ENCODE data around the gene CEMIP.

CEMIP gene

DNA sequence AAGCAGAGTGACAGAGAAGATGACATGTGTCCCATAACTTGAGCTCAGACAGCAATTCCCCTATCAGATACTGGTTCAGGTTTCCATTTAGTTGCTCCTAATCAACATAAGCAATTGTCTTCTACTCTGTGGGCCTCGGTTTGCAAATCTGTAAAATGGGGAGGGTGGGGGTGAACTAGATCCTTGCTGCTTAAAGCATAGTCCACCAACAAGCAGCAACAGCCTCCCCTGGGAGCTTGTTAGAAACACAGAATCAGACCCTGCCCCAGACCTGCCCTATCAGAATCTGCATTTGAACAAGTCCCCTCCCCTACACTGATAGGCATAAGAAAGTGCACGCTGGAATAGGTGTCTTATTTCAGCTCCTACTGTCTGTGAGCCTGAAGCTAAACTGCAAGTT, 87.8 kb downstream of the CEMIP start:
- POLR2A ChIA-PET = no interaction called here
- CTCF ChIA-PET = no interaction called here
- TF ChIP-seq, protein P1, sequence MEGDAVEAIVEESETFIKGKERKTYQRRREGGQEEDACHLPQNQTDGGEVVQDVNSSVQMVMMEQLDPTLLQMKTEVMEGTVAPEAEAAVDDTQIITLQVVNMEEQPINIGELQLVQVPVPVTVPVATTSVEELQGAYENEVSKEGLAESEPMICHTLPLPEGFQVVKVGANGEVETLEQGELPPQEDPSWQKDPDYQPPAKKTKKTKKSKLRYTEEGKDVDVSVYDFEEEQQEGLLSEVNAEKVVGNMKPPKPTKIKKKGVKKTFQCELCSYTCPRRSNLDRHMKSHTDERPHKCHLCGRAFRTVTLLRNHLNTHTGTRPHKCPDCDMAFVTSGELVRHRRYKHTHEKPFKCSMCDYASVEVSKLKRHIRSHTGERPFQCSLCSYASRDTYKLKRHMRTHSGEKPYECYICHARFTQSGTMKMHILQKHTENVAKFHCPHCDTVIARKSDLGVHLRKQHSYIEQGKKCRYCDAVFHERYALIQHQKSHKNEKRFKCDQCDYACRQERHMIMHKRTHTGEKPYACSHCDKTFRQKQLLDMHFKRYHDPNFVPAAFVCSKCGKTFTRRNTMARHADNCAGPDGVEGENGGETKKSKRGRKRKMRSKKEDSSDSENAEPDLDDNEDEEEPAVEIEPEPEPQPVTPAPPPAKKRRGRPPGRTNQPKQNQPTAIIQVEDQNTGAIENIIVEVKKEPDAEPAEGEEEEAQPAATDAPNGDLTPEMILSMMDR (IDR thresholded peaks at IDR 0.05; ENCODE audit: control extremely low read depth, extremely low read depth, low read depth, missing control alignments) = no peak
- DNase-seq (ENCODE audit: extremely low spot score) = no peak

GRCh38 chr15:80870366-80870765, 91.2 kb downstream of the CEMIP start:
- TF ChIP-seq, protein P1 (IDR thresholded peaks at IDR 0.05; ENCODE audit: control extremely low read depth, extremely low read depth, low read depth, missing control alignments) = no peak
- POLR2A ChIA-PET = no interaction called here
- no peak for DNase-seq (ENCODE audit: extremely low spot score)
- CTCF ChIA-PET = interaction anchor here (0.8 kb wide), 1 partner anchor 94 kb away, joined by 3 read pairs; no protein-coding TSS in a partner anchor

GRCh38 chr15:80870893-80871292, 91.7 kb downstream of the CEMIP start:
- TF ChIP-seq, protein P1 (IDR thresholded peaks at IDR 0.05; ENCODE audit: control extremely low read depth, extremely low read depth, low read depth, missing control alignments) = no peak
- no peak for DNase-seq (ENCODE audit: extremely low spot score)
- POLR2A ChIA-PET = no interaction called here
- CTCF ChIA-PET = interaction anchor here (0.8 kb wide), 1 partner anchor 94 kb away, joined by 3 read pairs; no protein-coding TSS in a partner anchor

- no peak for DNase-seq (ENCODE audit: extremely low spot score)
- ChIA-PET CTCF (no interaction called here), POLR2A (no interaction called here)
- TF ChIP-seq, protein P1 (IDR thresholded peaks at IDR 0.05; ENCODE audit: control extremely low read depth, extremely low read depth, low read depth, missing control alignments) = no peak
Measured at GRCh38 chr15:80871858-80872257, 92.7 kb downstream of the CEMIP start.

DNA sequence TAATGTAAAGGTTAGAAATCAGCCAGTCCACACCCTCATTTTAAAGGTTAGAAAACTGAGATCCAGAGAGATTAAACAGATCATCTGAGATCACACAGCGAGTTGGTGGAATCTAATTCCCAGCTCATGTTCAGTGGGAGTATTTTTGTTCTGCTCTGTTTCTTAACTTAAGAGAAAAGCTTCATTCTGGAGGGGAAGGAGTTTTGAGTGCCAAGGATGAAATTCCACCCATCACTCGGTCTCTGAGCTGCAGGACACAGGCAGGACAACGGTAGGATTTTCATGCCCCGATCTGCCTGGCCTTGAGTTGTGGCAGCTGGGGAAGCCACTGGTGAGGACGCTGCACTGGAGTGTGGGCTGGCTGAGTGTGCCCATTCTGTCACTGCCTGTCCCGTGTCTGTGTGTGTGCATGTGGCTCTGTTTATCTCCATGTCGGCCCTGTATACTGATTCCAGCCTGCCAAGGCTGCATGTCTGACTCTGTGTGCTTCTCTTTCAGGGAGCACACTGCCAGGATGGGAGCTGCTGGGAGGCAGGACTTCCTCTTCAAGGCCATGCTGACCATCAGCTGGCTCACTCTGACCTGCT, 94.3 kb downstream of the CEMIP start:
- POLR2A ChIA-PET = interaction anchor here (0.6 kb wide), 1 partner anchor 94 kb away, joined by 4 read pairs; no protein-coding TSS in a partner anchor
- TF ChIP-seq, protein P1 (IDR thresholded peaks at IDR 0.05; ENCODE audit: control extremely low read depth, extremely low read depth, low read depth, missing control alignments) = no peak
- CTCF ChIA-PET = interaction anchor here (1.0 kb wide), 1 partner anchor 12 kb away, joined by 4 read pairs; no protein-coding TSS in a partner anchor

DNA sequence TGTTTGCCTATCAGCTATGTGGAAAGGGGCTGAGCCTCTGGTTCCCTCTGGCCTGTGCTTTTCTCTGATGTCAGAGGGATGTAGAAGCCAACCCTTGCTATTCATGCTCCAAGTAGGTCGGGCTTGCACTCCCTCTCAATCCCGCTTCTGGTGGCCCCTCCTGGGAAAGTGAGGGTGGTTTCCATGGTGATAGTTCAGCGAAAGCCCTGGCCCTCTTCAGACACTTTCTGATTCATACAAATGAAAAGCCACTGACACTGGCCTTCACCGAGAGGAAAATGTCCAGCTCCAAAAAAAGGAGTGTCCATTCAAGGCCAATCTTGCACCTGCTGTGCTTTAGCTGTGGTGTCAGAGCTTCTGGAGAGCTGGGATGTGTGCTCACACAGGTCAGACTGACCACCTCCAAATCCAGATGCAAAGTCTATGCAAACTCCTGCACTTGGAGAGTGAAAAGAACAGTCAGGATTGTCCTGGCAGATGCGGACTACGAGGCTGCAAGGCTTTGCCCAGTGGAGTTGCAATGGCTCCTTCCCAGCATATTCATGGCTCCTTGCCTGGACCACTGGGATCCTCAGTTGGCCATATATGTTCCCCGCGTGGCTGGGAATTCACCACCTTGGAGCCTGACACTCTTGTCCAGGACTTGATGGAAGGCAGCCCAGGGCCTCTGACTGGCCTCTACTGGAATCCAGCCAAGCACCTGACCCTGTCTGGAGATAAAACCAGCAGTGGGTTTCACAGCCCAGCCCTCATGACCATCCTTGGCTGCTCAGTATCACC, 96.6 kb downstream of the CEMIP start:
- no peak for DNase-seq (ENCODE audit: extremely low spot score)
- TF ChIP-seq, protein P1 (IDR thresholded peaks at IDR 0.05; ENCODE audit: control extremely low read depth, extremely low read depth, low read depth, missing control alignments) = no peak
- POLR2A ChIA-PET = no interaction called here
- CTCF ChIA-PET = interaction anchor here (1.2 kb wide), 1 partner anchor 12 kb away, joined by 3 read pairs; no protein-coding TSS in a partner anchor

More for the DNA sequence above, 94.3 kb downstream of the CEMIP start:
- no peak for DNase-seq (ENCODE audit: extremely low spot score)

All from GM10248 (cell line).